HL-60 (cell line): ENCODE measurements around the gene PBX1.

ENCODE experiments used
- CTCF ChIP-seq: IDR thresholded peaks from one replicate; pipeline ENCODE4 v1.5.1; 2011; ENCODE audit warnings: low read length, control low read depth, inconsistent platforms; ENCODE audit not compliant: insufficient read depth
- GABPA ChIP-seq: IDR thresholded peaks from 2 replicates; pipeline ENCODE4 v1.6.1; 2012; ENCODE audit warnings: low read depth

- no peak for TF ChIP-seq CTCF
- TF ChIP-seq GABPA: no peak
These were observed 40.2 kb upstream of the PBX1 start for GRCh38 chr1:164518692-164519332.
